Left lobe of liver (tissue), 1 donor: ENCODE measurements around the gene SIRT4. TPM values are rescaled to one million over a fixed set of nuclear protein-coding genes. Genes with fewer than 3 reads are reported as not detected.

ENCODE experiments used
- total RNA-seq: library from RNA; stranded (reverse); gene quantifications from one replicate; pipeline ENCODE4 v1.2.1, GENCODE V29; 2021
- donor health status: DM: no; HTN: yes; CAD: no.

Gene SIRT4
- total RNA-seq, 1 donor from 2014 or later = 3.4 TPM

Other genes with a start within 250 kb of the SIRT4 start
- gene RAB35, start 185.6 kb upstream of the SIRT4 start, total RNA-seq = 16.1 TPM
- 42.7 TPM for gene GCN1, start 107.6 kb upstream of the SIRT4 start, total RNA-seq
- 743 TPM for gene RPLP0, start 101.2 kb upstream of the SIRT4 start, total RNA-seq
- gene PXN, start 36.6 kb upstream of the SIRT4 start, total RNA-seq = 24.0 TPM
- gene RNU4-2, start 10.4 kb upstream of the SIRT4 start, total RNA-seq = 3,631 TPM
- gene RNU4-1, start 9.1 kb upstream of the SIRT4 start, total RNA-seq = 1,949 TPM
- gene PLA2G1B, start 25.5 kb downstream of the SIRT4 start, total RNA-seq = 3.0 TPM
- gene MSI1, start 66.8 kb downstream of the SIRT4 start, total RNA-seq = not detected
- gene COX6A1, start 135.8 kb downstream of the SIRT4 start, total RNA-seq = 300 TPM
- 16.6 TPM for gene TRIAP1, start 144.1 kb downstream of the SIRT4 start, total RNA-seq
- 22.9 TPM for gene GATC, start 144.1 kb downstream of the SIRT4 start, total RNA-seq
- gene SRSF9, start 167.4 kb downstream of the SIRT4 start, total RNA-seq = 57.8 TPM
- gene DYNLL1, start 193.8 kb downstream of the SIRT4 start, total RNA-seq = 95.7 TPM
- gene COQ5, start 226.8 kb downstream of the SIRT4 start, total RNA-seq = 32.1 TPM
- 113 TPM for gene RNF10, start 232.0 kb downstream of the SIRT4 start, total RNA-seq